Measurements from ENCODE around the gene PTCD2. TPM values are rescaled to one million over a fixed set of nuclear protein-coding genes. Genes with fewer than 3 reads are reported as not detected.

PTCD2 gene
- total RNA-seq, 4 donors from 2014 or later = 2.7 to 7.2 (median 5.4) TPM

DNA sequence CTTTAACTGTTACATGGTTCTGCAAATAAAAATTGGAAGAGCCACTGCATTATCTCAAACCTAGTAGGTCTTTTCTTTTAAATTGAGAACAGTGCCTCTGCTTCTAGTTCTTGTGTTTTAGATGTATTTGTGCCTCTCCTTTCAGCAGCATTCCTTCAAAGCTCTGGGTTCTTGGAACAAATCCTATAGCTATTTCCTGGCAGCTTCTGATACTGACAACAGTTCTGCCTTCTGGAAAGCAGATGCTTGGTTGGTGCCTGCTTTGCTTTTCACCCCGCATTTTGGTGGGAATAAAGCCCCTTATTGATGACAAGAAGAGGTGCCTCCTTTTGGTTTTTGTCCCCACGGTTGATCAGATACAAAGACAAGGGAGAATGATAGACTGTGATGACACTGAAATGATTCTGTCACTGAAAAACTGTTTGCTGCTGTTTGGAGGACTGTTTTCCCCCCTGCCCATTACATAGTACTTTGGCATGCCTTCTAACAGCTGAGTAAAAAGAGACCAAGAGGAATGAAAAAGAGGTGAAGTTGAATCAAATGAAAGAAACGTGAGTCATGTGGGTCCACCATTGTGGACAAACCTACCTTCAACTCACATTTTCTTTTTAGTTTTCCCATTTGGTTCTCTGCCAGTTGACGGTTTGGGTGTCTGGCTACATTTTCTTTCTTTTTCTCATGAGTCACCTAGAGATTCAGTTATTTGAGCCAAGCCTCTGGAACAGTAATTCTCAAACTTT, 5.6 kb downstream of the PTCD2 start:
- peaks cover 0 to 72% of the 10 kb centered on the region in 2 donors for H3K36me3 ChIP-seq
- no peak for TF ChIP-seq POLR2A (IDR thresholded peaks at IDR 0.05)
- no peak for TF ChIP-seq CTCF (IDR thresholded peaks at IDR 0.05)
- TF ChIP-seq POLR2AphosphoS5 (IDR thresholded peaks at IDR 0.05) = no peak
- TF ChIP-seq EP300 (IDR thresholded peaks at IDR 0.05) = no peak
- H3K27me3 ChIP-seq = no peaks in the 10 kb centered on the region
- H3K27ac ChIP-seq = no peak overlapping the region
- 54 to 68% methylated on average over 2 to 4 of the region's 4 CpGs for WGBS, 2 donors (ENCODE audit: low coverage in 1 of 2)
- H3K4me1 ChIP-seq = peaks cover 0 to 14% (median 4%) of the 10 kb centered on the region in 3 donors
- H3K9me3 ChIP-seq = no peaks in the 10 kb centered on the region
- ATAC-seq = no peak
- no peak overlapping the region for H3K4me3 ChIP-seq

- no peaks in the 10 kb centered on the region for H3K9me3 ChIP-seq
- H3K36me3 ChIP-seq = peaks cover 0 to 78% of the 10 kb centered on the region in 2 donors
- H3K27me3 ChIP-seq = no peaks in the 10 kb centered on the region
- peaks cover 0 to 9% (median 0%) of the 10 kb centered on the region in 3 donors for H3K4me1 ChIP-seq
- ATAC-seq = no peak
- no peak overlapping the region for H3K4me3 ChIP-seq
- H3K27ac ChIP-seq = no peak overlapping the region
- TF ChIP-seq POLR2AphosphoS5 (IDR thresholded peaks at IDR 0.05) (no peak), CTCF (IDR thresholded peaks at IDR 0.05) (no peak), POLR2A (IDR thresholded peaks at IDR 0.05) (no peak), EP300 (IDR thresholded peaks at IDR 0.05) (no peak)
- WGBS, 2 donors (ENCODE audit: low coverage in 1 of 2) = 50% methylated on average over 2 of the region's 2 CpGs; no CpG with 5 or more reads in 1 of the 2 donors
Measured at GRCh38 chr5:72326306-72326649, 6.1 kb downstream of the PTCD2 start.

DNA sequence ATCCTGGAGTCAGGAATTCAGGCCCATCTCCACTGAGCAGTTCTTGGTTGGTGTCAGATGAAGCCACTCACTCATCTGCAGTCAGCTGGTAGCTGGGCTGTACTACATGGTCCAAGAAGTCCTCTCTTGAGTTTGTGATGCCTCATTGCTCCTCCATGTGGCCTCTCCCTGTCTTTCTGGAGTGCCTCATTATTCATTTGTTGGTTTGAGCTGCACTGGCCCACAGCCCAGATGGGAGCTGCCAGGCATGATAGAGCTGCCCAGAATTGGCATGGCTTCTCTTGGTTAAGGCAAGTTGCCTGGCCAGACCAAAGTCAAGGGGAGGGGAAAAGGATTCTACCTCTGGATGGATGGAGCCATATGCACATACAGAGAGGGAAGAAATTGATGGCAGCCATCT, 8.0 kb downstream of the PTCD2 start:
- no peak overlapping the region for H3K4me3 ChIP-seq
- H3K27ac ChIP-seq = no peak overlapping the region
- ATAC-seq = no peak
- no peaks in the 10 kb centered on the region for H3K9me3 ChIP-seq
- H3K4me1 ChIP-seq = peaks cover 0 to 4% (median 0%) of the 10 kb centered on the region in 3 donors
- no peaks in the 10 kb centered on the region for H3K27me3 ChIP-seq
- H3K36me3 ChIP-seq = peaks cover 0 to 87% of the 10 kb centered on the region in 2 donors
- TF ChIP-seq CTCF (IDR thresholded peaks at IDR 0.05) (no peak), POLR2AphosphoS5 (IDR thresholded peaks at IDR 0.05) (peak; percentile 35)

DNA sequence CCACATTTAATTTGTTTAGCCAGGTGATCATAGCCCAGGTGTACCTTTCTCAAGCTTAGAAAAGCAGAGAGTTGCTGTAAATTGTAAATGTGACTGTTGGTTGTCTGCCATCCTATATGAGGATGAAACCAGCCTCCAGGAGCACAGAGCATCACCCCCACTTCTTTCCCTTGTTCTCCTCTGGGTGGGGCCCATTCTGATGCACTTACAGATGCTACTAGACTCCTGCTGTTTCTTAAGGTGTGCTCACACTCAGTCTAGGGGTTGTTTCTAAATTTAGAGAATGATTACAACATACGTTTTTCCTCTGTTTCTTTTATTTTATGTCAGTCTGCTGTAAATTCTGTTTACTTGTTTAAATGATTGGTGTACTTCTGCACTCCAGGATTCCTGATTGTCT, 10.5 kb downstream of the PTCD2 start:
- H3K4me1 ChIP-seq = peaks cover 0 to 4% (median 0%) of the 10 kb centered on the region in 3 donors
- H3K27me3 ChIP-seq = no peaks in the 10 kb centered on the region
- no peaks in the 10 kb centered on the region for H3K9me3 ChIP-seq
- ATAC-seq = no peak
- no peak overlapping the region for H3K27ac ChIP-seq
- H3K36me3 ChIP-seq = peaks cover 0 to 81% of the 10 kb centered on the region in 2 donors
- TF ChIP-seq CTCF (IDR thresholded peaks at IDR 0.05) = no peak
- no peak for TF ChIP-seq EP300 (IDR thresholded peaks at IDR 0.05)
- no peak for TF ChIP-seq POLR2AphosphoS5 (IDR thresholded peaks at IDR 0.05)
- no peak for TF ChIP-seq POLR2A (IDR thresholded peaks at IDR 0.05)
- WGBS, 2 donors (ENCODE audit: low coverage in 1 of 2) = 83 to 86% methylated on average over 1 of the region's 1 CpG
- no peak overlapping the region for H3K4me3 ChIP-seq

- H3K36me3 ChIP-seq = peaks cover 0 to 77% of the 10 kb centered on the region in 2 donors
- TF ChIP-seq CTCF (IDR thresholded peaks at IDR 0.05) (no peak), POLR2A (IDR thresholded peaks at IDR 0.05) (no peak), EP300 (IDR thresholded peaks at IDR 0.05) (no peak), POLR2AphosphoS5 (IDR thresholded peaks at IDR 0.05) (no peak)
- H3K4me1 ChIP-seq = no peaks in the 10 kb centered on the region
- no peak overlapping the region for H3K4me3 ChIP-seq
- H3K9me3 ChIP-seq = no peaks in the 10 kb centered on the region
- no peaks in the 10 kb centered on the region for H3K27me3 ChIP-seq
- no peak for ATAC-seq
- H3K27ac ChIP-seq = peak overlapping the region in 1 of 4 donors; percentile 22
- WGBS, 2 donors (ENCODE audit: low coverage in 1 of 2) = 57 to 86% methylated on average over 1 of the region's 1 CpG
Measured at GRCh38 chr5:72337159-72337558, 17.0 kb downstream of the PTCD2 start.
